WTC11 (cell line): ENCODE measurements around the gene SIRT2. TPM values are rescaled to one million over a fixed set of nuclear protein-coding genes. Genes with fewer than 3 reads are reported as not detected.

Source experiments
- ATAC-seq: fragments of 200-7000 bp; cut with Tn5 transposase; 2 replicates; pipeline ENCODE4 v1.10.0; 2021; ENCODE audit warnings: mild to moderate bottlenecking, moderate library complexity
- CTCF ChIA-PET: fragments of 300-600 bp; sonication (Branson Sonifier 250); formaldehyde crosslinking; loops from one replicate; lab custom pipeline; 2021; ENCODE audit warnings: antibody characterized with exemption; lab: Charles Lee
- POLR2A ChIA-PET: fragments of 350-600 bp; sonication (Branson Sonifier 250); formaldehyde crosslinking; loops from one replicate; lab custom pipeline; 2021; ENCODE audit warnings: antibody characterized with exemption; lab: Charles Lee
- DNase-seq: peaks from one replicate; pipeline ENCODE4 v3.0.0; 2021; ENCODE audit warnings: low spot score
- H3K27ac Mint-ChIP-seq: 2 replicates; pipeline ENCODE4 v1.8.0; 2021; ENCODE audit warnings: mixed read lengths
- H3K27me3 Mint-ChIP-seq: 2 replicates; pipeline ENCODE4 v1.8.0; 2021; ENCODE audit warnings: low read depth, mild to moderate bottlenecking, moderate library complexity, mixed read lengths
- H3K36me3 Mint-ChIP-seq: 2 replicates; pipeline ENCODE4 v1.8.0; 2021; ENCODE audit warnings: mixed read lengths
- H3K4me1 Mint-ChIP-seq: 2 replicates; pipeline ENCODE4 v1.8.0; 2022; ENCODE audit warnings: mixed read lengths
- H3K4me3 Mint-ChIP-seq: 2 replicates; pipeline ENCODE4 v1.8.0; 2021; ENCODE audit warnings: mild to moderate bottlenecking, moderate library complexity, mixed read lengths
- H3K9me3 Mint-ChIP-seq: 2 replicates; pipeline ENCODE4 v1.8.0; 2021; ENCODE audit warnings: mixed read lengths
- ARID4B ChIP-seq: sonication (generic); formaldehyde crosslinking; IDR thresholded peaks from 2 replicates; pipeline ENCODE4 v1.8.0; 2023; ENCODE audit warnings: missing genetic modification reagents, mild to moderate bottlenecking, borderline replicate concordance
- CBFB ChIP-seq: sonication (generic); formaldehyde crosslinking; IDR thresholded peaks from 2 replicates; pipeline ENCODE4 v1.8.1; 2022; ENCODE audit warnings: mild to moderate bottlenecking, low read depth, missing genetic modification reagents
- CDX4 ChIP-seq: fragments of 250-450 bp; sonication (Bioruptor Pico); IDR thresholded peaks from 2 replicates; pipeline ENCODE4 v1.9.0; 2021; ENCODE audit warnings: moderate library complexity, mild to moderate bottlenecking, inconsistent platforms, borderline replicate concordance
- E2F1 ChIP-seq: sonication (generic); formaldehyde crosslinking; IDR thresholded peaks from 2 replicates; pipeline ENCODE4 v1.8.0; 2022; ENCODE audit warnings: mild to moderate bottlenecking, missing genetic modification reagents
- ESRRA ChIP-seq: sonication (generic); formaldehyde crosslinking; IDR thresholded peaks from 2 replicates; pipeline ENCODE4 v1.8.1; 2022; ENCODE audit warnings: mild to moderate bottlenecking, missing genetic modification reagents, borderline replicate concordance
- ETV6 ChIP-seq: sonication (generic); formaldehyde crosslinking; IDR thresholded peaks from 2 replicates; pipeline ENCODE4 v1.8.1; 2022; ENCODE audit warnings: mild to moderate bottlenecking, missing genetic modification reagents
- FOXK1 ChIP-seq: sonication (generic); formaldehyde crosslinking; IDR thresholded peaks from 2 replicates; pipeline ENCODE4 v1.8.0; 2022; ENCODE audit warnings: mild to moderate bottlenecking, moderate library complexity, missing genetic modification reagents
- GABPB1 ChIP-seq: sonication (generic); formaldehyde crosslinking; IDR thresholded peaks from 2 replicates; pipeline ENCODE4 v1.8.1; 2023; ENCODE audit warnings: mild to moderate bottlenecking, missing genetic modification reagents
- HMGXB4 ChIP-seq: sonication (generic); formaldehyde crosslinking; IDR thresholded peaks from 2 replicates; pipeline ENCODE4 v1.8.1; 2023; ENCODE audit warnings: mild to moderate bottlenecking, moderate library complexity, missing genetic modification reagents
- NFE2L1 ChIP-seq: sonication (generic); formaldehyde crosslinking; IDR thresholded peaks from 2 replicates; pipeline ENCODE4 v1.8.1; 2023; ENCODE audit warnings: missing genetic modification reagents
- SMAD4 ChIP-seq: sonication (generic); formaldehyde crosslinking; IDR thresholded peaks from 2 replicates; pipeline ENCODE4 v1.8.0; 2022; ENCODE audit warnings: mild to moderate bottlenecking, missing genetic modification reagents
- TEAD4 ChIP-seq: sonication (generic); formaldehyde crosslinking; IDR thresholded peaks from 2 replicates; pipeline ENCODE4 v1.8.0; 2022; ENCODE audit warnings: mild to moderate bottlenecking, missing genetic modification reagents
- ZBTB43 ChIP-seq: sonication (generic); formaldehyde crosslinking; IDR thresholded peaks from 2 replicates; pipeline ENCODE4 v1.8.1; 2023; ENCODE audit warnings: mild to moderate bottlenecking, missing genetic modification reagents
- ZNF219 ChIP-seq: sonication (generic); formaldehyde crosslinking; IDR thresholded peaks from 2 replicates; pipeline ENCODE4 v1.8.0; 2023; ENCODE audit warnings: missing genetic modification reagents, mild to moderate bottlenecking, borderline replicate concordance
- ZNF232 ChIP-seq: sonication (generic); formaldehyde crosslinking; IDR thresholded peaks from 2 replicates; pipeline ENCODE4 v1.8.0; 2022; ENCODE audit warnings: mild to moderate bottlenecking, missing genetic modification reagents
- ZNF317 ChIP-seq: sonication (generic); formaldehyde crosslinking; IDR thresholded peaks from 2 replicates; pipeline ENCODE4 v1.8.1; 2023; ENCODE audit warnings: low read depth, mild to moderate bottlenecking, moderate library complexity, missing genetic modification reagents, borderline replicate concordance
- ZNF512 ChIP-seq: sonication (generic); formaldehyde crosslinking; IDR thresholded peaks from 2 replicates; pipeline ENCODE4 v1.8.1; 2022; ENCODE audit warnings: missing genetic modification reagents, borderline replicate concordance
- ZNF532 ChIP-seq: fragments of 250-450 bp; sonication (Bioruptor Pico); IDR thresholded peaks from 2 replicates; pipeline ENCODE4 v1.9.0; 2021; ENCODE audit warnings: mild to moderate bottlenecking, borderline replicate concordance
- ZNF671 ChIP-seq: fragments of 250-450 bp; sonication (Bioruptor Pico); IDR thresholded peaks from 2 replicates; pipeline ENCODE4 v1.8.0; 2021; ENCODE audit warnings: mild to moderate bottlenecking
- total RNA-seq: library from RNA; stranded (reverse); gene quantifications from 3 replicates; pipeline ENCODE4 v1.2.3, GENCODE V29; 2021

Gene SIRT2
- total RNA-seq, 1 experiment from 2014 or later: 9.5 TPM

GRCh38 chr19:38900202-38900629, 798 bp upstream of the SIRT2 start:
- Mint-ChIP-seq H3K27me3 (peaks cover 24% of the 10 kb centered on the region), H3K36me3 (peaks cover under 1% of the 10 kb centered on the region; the same call in 1 of the 2 replicates)

More at GRCh38 chr19:38900202-38900629, 798 bp upstream of the SIRT2 start:
- Mint-ChIP-seq H3K4me3 (peak overlapping the region; percentile 87), H3K27ac (peak overlapping the region; percentile 94), H3K4me1 (peaks cover 12% of the 10 kb centered on the region), H3K9me3 (peaks cover 4% of the 10 kb centered on the region; the same call in 1 of the 2 replicates)
- ATAC-seq (peak; percentile 51; the same call in 1 of the 2 replicates), DNase-seq (no peak)
- TF ChIP-seq ZNF219 (CRISPR knock-in tag) (no peak), GABPB1 (CRISPR knock-in tag) (no peak), ARID4B (CRISPR knock-in tag) (no peak), TEAD4 (CRISPR knock-in tag) (no peak), ZBTB43 (CRISPR knock-in tag) (no peak), FOXK1 (CRISPR knock-in tag) (no peak), ZNF671 (CRISPR knock-in tag) (no peak), SMAD4 (CRISPR knock-in tag) (no peak), ETV6 (CRISPR knock-in tag) (no peak), ZNF317 (no peak), NFE2L1 (CRISPR knock-in tag) (no peak), ZNF532 (CRISPR knock-in tag) (no peak), ZNF512 (CRISPR knock-in tag) (no peak), CBFB (CRISPR knock-in tag) (no peak), ZNF232 (CRISPR knock-in tag) (no peak), ESRRA (CRISPR knock-in tag) (no peak), CDX4 (no peak), E2F1 (no peak), HMGXB4 (CRISPR knock-in tag) (no peak)
- POLR2A ChIA-PET: interaction anchor here (0.6 to 1.4 kb wide), 7 partner anchors 8 to 251 kb away, joined by 3 to 11 read pairs (median 5); partner anchors contain the start of gene CCER2
- CTCF ChIA-PET: interaction anchor here (0.5 to 3.0 kb wide), 17 partner anchors 11 to 497 kb away, joined by 3 to 32 read pairs (median 3); partner anchors contain the start of genes CCER2, FAM98C, MRPS12 and RINL
